Colon (tissue), 2 donors: ENCODE data around the gene NAT8L.

Source experiments
- FAIRE-seq: peaks from 2 replicates; lab custom pipeline; 2012; peaks lifted over from hg19 to GRCh38; lab: Jason Lieb, UNC
- donor health status: control.
- donor health status: control.

NAT8L gene

DNA sequence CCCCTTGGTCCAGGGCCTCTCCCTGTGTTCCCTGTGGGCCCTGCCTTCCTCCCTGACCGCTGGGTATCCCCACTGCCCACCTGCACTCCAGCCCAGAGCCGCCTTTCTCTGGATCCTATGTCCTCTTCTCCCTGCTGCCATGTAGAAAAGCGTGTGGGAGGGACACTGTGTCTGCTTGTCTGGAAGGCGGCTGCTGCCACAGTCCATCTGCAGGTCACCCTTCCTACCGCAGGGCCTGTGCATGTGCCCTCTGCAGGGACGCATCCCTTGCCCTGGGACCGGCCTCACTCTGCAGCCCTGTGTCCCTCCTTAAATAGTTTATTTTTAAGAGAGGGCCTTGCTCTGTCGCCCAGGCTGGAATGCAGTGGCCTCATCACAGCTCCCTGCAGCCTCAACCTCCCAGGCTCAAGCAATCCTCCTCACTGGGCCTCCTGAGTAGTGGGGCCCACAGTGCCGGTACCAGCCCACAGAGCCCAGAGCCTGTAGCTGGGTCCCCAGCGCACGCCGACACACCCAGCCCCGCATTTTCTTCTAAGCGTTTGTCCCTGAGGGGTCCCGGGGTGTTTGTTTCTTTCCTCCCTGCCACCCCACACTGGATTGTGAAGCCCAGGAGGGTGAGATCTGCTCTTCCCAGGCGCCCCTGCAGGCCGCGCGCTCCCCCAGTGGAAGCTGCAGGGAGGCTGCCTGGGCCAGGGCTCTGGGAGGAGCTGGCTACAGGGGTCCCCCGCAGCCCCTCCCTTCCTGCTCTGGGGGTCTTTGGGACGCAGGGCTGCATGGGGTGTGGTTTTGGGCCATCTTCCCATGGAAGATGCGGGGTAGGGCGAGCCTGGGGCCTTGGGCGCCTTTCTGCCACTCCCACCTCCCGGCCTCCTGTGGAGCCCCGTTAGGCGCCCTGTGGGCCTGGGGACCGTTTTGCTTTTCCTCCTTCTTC, 12.8 kb upstream of the NAT8L start:
- no peak for FAIRE-seq

DNA sequence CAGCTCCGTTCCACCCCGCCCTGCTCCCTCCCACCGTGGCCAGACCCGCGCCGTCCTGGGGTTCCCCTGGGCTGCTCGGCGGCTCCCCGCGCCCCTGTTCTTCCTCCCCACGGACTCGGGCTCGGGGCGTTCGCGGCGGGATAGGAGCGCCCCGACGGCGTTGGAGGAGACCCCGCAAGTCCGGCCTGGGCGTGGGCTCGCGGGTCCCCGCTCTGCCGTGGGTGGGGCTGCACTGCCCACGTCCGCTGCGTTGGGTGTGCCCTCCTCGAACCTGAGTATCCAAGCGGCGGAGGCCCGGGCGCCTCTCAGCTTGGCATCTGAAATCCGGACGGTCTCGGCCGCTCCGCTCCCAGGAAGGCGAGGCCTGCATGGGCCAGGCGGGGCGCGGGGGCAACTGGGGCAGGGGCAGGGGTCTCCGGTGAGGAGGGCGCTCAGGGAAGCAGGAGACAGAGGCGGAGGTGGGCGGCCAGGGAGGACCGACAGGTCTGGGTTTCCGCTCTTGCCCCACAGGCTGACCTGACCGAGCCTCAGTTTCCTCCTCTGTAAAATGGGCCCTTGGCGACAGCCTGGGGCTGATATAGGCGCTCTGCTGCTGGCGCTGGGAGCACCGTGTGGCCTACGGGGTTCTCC, 12.0 kb upstream of the NAT8L start:
- FAIRE-seq = no peak

- FAIRE-seq = no peak
These were observed 11.1 kb upstream of the NAT8L start for GRCh38 chr4:2047781-2048581.

DNA sequence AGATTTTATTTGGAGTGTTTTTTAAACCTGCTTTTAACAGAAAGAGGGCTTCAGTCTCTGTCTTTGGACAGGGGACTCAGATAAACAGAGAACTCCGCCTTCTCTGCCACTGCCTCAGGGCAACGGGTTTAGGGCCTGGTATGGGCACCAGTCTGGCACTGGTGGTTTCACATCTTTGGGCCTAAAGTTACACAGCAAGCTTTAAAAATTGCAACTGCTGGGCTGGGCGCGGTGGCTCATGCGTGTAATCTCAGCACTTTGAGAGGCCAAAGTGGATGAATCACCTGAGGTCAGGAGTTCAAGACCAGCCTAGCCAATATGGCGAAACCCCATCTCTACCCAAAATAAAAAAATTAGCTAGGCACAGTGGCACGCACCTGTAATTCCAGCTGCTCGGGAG, 10.3 kb upstream of the NAT8L start:
- FAIRE-seq = no peak

DNA sequence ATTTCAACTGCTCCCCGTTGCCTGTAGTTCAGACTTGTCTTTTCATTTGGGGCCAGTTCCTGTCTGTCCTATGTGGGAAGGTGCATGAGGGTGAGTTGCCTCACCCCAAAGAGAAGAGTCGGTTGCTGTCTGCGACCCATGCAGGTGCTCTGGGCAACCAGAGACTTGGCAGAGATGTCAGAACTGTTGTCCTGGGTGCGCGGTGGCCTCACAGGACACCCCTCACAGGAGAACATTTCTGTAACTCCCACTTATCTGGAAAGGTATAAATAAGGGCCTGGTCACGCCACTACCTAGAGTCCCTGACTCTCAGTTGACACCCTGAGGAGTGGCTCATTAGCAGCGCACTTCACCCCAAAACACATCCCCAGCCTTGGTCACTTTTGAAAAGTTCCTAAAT, 9.7 kb upstream of the NAT8L start:
- no peak for FAIRE-seq

DNA sequence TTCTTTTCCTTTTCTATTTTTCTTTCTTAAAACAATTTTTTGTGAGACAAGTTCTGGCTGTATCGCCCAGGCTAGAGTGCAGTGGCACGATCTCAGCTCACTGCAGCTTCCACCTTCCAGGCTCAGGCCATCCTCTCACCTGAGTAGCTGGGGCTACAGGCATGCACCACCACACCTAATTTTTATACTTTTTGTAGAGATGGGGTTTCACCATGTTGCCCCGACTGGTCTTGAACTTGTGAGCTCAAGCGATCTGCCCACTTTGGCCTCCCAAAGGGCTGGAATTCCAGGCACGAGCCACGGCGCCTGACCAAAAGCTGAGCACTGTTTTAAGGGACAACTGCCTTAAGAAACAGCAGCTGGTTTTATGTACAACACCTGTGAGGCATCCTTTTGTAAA, 9.3 kb upstream of the NAT8L start:
- FAIRE-seq = no peak

- no peak for FAIRE-seq
These were observed 8.0 kb upstream of the NAT8L start for GRCh38 chr4:2051086-2051485.

- FAIRE-seq = no peak
These were observed 4.9 kb upstream of the NAT8L start for GRCh38 chr4:2054217-2054616.

DNA sequence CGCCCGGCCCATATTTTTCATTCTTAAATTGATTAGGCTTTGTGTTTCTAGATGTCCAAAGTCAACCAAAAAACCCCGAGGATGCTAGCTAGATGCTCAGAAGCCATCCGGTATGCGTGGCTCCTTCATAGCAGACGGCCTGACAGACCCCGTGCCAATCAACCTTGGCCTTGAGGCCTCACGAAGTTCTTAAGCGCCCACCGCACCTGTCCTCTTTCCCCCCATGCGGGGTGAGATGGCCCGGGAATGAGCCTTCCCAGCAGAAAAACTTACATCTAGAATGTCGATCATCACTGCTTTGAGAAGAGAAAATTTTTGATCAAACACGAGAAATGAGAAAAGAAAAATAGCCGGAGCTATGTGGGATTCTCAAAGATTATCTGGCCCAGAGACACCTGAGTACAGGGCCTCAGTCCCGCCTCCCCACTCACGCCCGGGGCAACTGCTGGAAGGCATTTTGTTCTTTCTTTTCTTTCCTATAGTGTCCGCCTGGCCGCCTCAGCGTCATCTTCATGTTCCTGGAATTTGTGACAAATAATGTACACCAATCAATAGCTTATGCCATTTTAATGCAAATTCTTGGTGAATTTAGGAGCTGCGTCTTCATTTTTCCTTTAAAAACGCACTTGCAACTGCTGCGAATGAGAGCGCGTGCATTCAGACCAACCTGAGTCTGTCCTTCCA, 1.6 kb upstream of the NAT8L start:
- no peak for FAIRE-seq

- no peak for FAIRE-seq
These were observed 672 bp upstream of the NAT8L start for GRCh38 chr4:2058264-2059045.

- FAIRE-seq = no peak
These were observed 837 bp downstream of the NAT8L start for GRCh38 chr4:2059726-2060602.

DNA sequence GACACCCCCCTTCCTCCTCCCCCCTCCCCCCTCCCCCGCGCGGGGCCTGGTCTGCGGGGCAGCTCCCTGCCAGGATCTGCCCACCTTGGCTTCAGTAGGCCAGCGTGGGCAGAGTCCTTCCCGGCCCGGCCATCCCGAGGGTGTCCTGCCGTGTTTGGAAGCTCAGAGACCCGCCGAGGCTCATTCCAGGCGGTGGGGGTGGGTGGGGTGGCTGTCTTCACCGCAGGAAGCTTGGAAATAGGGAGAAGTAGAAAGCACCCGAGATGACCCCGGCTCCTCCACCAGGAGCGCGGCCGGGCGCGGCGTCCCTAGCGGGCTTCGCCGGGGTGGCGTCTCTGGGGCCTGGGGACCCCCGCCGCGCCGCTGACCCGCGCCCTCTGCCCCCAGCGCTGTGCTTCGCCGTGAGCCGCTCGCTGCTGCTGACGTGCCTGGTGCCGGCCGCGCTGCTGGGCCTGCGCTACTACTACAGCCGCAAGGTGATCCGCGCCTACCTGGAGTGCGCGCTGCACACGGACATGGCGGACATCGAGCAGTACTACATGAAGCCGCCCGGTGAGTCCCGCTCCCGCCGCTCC, 1.6 kb downstream of the NAT8L start:
- no peak for FAIRE-seq

DNA sequence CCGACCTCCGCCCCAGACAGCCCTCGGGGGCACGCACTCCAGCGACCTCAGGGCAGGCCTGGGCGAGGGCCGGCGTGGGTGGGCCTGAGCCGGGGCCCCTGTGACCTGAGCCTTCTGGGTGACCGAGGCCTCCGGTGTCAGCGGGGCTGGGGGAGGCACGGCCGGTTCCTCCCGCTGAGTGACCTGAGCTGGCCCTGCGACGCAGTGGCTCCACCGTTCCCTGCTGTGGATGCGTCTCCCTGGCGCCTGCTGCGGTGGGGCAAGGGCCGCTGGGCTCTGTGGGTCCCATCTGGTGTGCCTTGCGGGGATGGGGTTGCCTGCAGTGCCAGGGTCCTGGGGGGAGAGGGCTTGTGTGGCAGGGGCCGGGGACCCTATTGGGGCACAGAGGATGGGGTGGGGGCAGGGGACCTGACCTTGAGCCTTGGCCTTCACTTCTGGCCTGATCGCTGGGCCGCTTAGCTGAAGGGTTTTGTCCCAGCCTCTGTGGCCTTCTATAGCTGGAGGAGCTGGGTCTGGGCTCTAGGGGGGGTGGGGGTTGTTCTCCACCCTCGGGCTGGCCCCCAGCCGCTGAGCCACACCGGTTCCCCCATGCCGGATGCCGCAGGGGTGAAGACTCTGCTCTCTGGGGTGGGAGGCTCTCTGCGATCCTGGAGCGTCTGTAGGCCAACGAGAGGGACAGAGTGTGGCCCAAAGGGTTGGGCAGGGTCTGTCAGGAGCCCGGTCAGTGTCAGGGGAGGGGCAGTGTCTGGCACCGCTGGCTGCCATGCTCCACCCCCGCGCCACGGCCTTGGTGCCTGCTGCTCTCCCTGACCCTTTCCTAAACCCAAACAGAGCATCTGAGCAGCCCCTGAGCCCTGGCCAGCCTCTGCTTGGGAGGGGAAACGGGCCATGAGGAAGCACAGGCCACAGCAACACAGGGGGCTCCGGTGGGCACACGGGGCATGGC, 2.3 kb downstream of the NAT8L start:
- FAIRE-seq = no peak

GRCh38 chr4:2062168-2062807, 3.2 kb downstream of the NAT8L start:
- no peak for FAIRE-seq

- FAIRE-seq = no peak
These were observed 3.8 kb downstream of the NAT8L start for GRCh38 chr4:2062808-2063524.

- FAIRE-seq = no peak
These were observed 4.6 kb downstream of the NAT8L start for GRCh38 chr4:2063557-2064275.
